Thyroid gland (tissue), 4 donors: ENCODE data around the gene TNNT2. TPM values are rescaled to one million over a fixed set of nuclear protein-coding genes. Genes with fewer than 3 reads are reported as not detected.
A peak's percentile ranks its signal among the peaks of the same experiment; 100 is the strongest.

Experiments used
- DNase-seq, 2 donors: peaks; one replicate each; pipeline ENCODE4 v3.0.0-alpha.2; 2019
- H3K27ac ChIP-seq, 3 donors: fragments of 200-600 bp; sonication (generic); 1 replicate in 2 of 3; 2 replicates in 1 of 3; pipeline ENCODE4 v1.5.1; 2016 to 2019; ENCODE audit warnings: mild to moderate bottlenecking in 1 of 3, moderate library complexity in 1 of 3
- H3K27me3 ChIP-seq: fragments of 200-600 bp; sonication (generic); one replicate; pipeline ENCODE4 v1.5.1; 2019
- H3K36me3 ChIP-seq, 2 donors: fragments of 200-600 bp; sonication (generic); one replicate each; pipeline ENCODE4 v1.5.1; 2016 to 2019
- H3K4me1 ChIP-seq, 2 donors: fragments of 200-600 bp; sonication (generic); one replicate each; pipeline ENCODE4 v1.5.1; 2017 to 2019
- H3K4me3 ChIP-seq, 3 donors: fragments of 200-600 bp; sonication (generic); replicated peaks in 1 of 3; 1 replicate in 2 of 3; 2 replicates in 1 of 3; pipeline ENCODE4 v1.5.1; 2016; ENCODE audit warnings: mild to moderate bottlenecking in 1 of 3
- H3K9me3 ChIP-seq: fragments of 200-600 bp; sonication (generic); one replicate; pipeline ENCODE4 v1.5.1; 2017
- POLR2A ChIP-seq, 2 donors: fragments of 450-650 bp; IDR thresholded peaks; one replicate each; pipeline ENCODE4 v1.6.1; 2017; ENCODE audit warnings: antibody characterized with exemption in 2 of 2, mild to moderate bottlenecking in 2 of 2, moderate library complexity in 1 of 2
- WGBS, 2 donors: methylation state at CpG; one replicate each; pipeline ENCODE4 v1.1.5; 2017; 5-methylcytosine and 5-hydroxymethylcytosine counted together
- intact Hi-C: fragments of 100-400 bp; cut with DNase I; formaldehyde crosslinking; loops from one replicate; pipeline ENCODE4 v1.15.1; 2023
- total RNA-seq, 4 donors: library from RNA; depleted of rRNA; stranded (reverse); fragments of >200 nt; gene quantifications; one replicate each; pipeline ENCODE4 v1.2.3, GENCODE V29; 2016
- TF ChIP-seq, protein P1 (sequence below), 6 experiments: fragments of 200-600 bp in 3 of 6; fragments of 450-650 bp in 3 of 6; sonication (generic) in 3 of 6; IDR thresholded peaks; one replicate each; pipeline ENCODE4 v1.5.1; 2016 to 2019; ENCODE audit warnings: antibody characterized with exemption in 6 of 6, mild to moderate bottlenecking in 2 of 6, inconsistent platforms in 1 of 6, moderate library complexity in 1 of 6

TNNT2 gene
- total RNA-seq, 4 donors from 2014 or later: 0.24 TPM; not detected in 3

DNA sequence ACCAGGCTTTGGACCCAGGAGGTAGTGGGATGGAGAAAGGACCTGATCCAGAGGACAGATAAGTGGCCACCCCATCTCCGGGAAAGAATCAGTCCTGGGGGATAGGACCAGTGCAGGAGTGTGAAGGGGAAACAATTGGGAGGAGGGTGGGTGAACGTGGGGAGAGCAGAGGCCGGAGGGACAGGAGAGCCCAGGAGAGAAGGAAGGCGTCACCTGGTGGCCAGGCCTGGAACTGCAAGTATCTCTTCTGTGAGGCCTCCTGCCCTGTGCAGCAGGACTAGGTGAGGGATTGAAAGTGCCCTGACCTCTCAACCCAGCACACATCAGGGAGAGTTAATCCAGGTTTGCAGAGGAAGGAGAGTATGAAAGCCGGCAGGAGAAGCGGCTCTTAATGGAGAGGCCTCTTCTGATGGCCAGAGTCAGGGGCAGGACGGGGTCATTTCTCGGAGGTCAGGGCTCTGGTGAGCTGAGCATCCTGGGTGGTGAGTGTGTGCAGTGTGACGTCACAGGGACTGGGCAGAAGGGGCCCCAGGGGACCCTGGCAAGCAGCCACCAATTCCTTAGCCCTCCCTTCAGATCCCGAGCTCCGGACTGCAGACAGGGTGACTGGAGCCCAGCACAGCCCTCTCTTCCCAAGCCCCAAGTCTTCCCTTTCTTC is 30.8 kb upstream of the TNNT2 start:
- H3K9me3 ChIP-seq: no peaks in the 10 kb centered on the region
- H3K27me3 ChIP-seq: no peaks in the 10 kb centered on the region
- WGBS, 2 donors: 28 to 37% methylated on average over 10 to 11 of the region's 11 CpGs
- H3K36me3 ChIP-seq: no peaks in the 10 kb centered on the region
- intact Hi-C loops: no loop called here
- no peak overlapping the region for H3K27ac ChIP-seq
- peak; percentile 85 to 86 for DNase-seq
- no peaks in the 10 kb centered on the region for H3K4me1 ChIP-seq
- TF ChIP-seq, protein P1, sequence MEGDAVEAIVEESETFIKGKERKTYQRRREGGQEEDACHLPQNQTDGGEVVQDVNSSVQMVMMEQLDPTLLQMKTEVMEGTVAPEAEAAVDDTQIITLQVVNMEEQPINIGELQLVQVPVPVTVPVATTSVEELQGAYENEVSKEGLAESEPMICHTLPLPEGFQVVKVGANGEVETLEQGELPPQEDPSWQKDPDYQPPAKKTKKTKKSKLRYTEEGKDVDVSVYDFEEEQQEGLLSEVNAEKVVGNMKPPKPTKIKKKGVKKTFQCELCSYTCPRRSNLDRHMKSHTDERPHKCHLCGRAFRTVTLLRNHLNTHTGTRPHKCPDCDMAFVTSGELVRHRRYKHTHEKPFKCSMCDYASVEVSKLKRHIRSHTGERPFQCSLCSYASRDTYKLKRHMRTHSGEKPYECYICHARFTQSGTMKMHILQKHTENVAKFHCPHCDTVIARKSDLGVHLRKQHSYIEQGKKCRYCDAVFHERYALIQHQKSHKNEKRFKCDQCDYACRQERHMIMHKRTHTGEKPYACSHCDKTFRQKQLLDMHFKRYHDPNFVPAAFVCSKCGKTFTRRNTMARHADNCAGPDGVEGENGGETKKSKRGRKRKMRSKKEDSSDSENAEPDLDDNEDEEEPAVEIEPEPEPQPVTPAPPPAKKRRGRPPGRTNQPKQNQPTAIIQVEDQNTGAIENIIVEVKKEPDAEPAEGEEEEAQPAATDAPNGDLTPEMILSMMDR (IDR thresholded peaks at IDR 0.05): peak; percentile 86 to 94 (median 92)
- TF ChIP-seq POLR2A (IDR thresholded peaks at IDR 0.05): no peak
- no peak overlapping the region for H3K4me3 ChIP-seq

GRCh38 chr1:201406831-201407406 is 29.4 kb upstream of the TNNT2 start:
- Histone ChIP-seq H3K9me3 (no peaks in the 10 kb centered on the region), H3K36me3 (no peaks in the 10 kb centered on the region), H3K27me3 (no peaks in the 10 kb centered on the region), H3K4me3 (no peak overlapping the region), H3K4me1 (no peaks in the 10 kb centered on the region), H3K27ac (no peak overlapping the region)
- 73 to 88% methylated on average over 8 of the region's 8 CpGs for WGBS, 2 donors
- intact Hi-C loops: loop anchor here (2.0 kb wide), 1 partner anchor 20 kb away; no protein-coding TSS in a partner anchor
- DNase-seq: no peak
- TF ChIP-seq, protein P1 (IDR thresholded peaks at IDR 0.05): no peak
- TF ChIP-seq POLR2A (IDR thresholded peaks at IDR 0.05): no peak

DNA sequence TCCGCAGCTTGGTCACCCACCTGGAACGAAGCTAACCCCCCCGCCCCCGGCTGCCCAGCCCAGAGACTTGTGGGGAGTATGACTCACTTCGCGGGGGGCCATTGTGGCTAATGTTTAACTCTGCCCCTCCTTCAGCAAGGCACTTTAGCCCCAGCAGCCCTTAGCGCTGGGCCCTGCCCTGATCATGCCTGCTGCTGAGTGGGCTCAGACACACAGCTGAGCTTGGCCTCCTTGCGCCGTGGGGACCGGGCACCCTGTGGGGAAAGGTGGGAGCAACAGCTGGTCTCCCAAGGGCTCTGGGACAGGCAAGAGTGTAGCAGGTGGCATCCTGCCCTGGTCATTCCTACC is 28.0 kb upstream of the TNNT2 start:
- intact Hi-C loops: no loop called here

GRCh38 chr1:201404722-201405483 is 27.4 kb upstream of the TNNT2 start:
- no peak overlapping the region for H3K27ac ChIP-seq
- peaks cover 0 to 3% of the 10 kb centered on the region in 2 donors for H3K4me1 ChIP-seq
- no peaks in the 10 kb centered on the region for H3K36me3 ChIP-seq
- intact Hi-C loops: no loop called here
- H3K27me3 ChIP-seq: no peaks in the 10 kb centered on the region
- WGBS, 2 donors: 88 to 94% methylated on average over 9 to 11 of the region's 11 CpGs
- DNase-seq: no peak
- no peak overlapping the region for H3K4me3 ChIP-seq
- TF ChIP-seq, protein P1 (IDR thresholded peaks at IDR 0.05): no peak
- no peak for TF ChIP-seq POLR2A (IDR thresholded peaks at IDR 0.05)
- no peaks in the 10 kb centered on the region for H3K9me3 ChIP-seq

More for the DNA sequence above, 28.0 kb upstream of the TNNT2 start:
- no peaks in the 10 kb centered on the region for H3K27me3 ChIP-seq
- H3K9me3 ChIP-seq: no peaks in the 10 kb centered on the region
- H3K4me3 ChIP-seq: no peak overlapping the region
- TF ChIP-seq, protein P1 (IDR thresholded peaks at IDR 0.05): no peak
- no peak for TF ChIP-seq POLR2A (IDR thresholded peaks at IDR 0.05)
- H3K36me3 ChIP-seq: no peaks in the 10 kb centered on the region
- no peaks in the 10 kb centered on the region for H3K4me1 ChIP-seq
- no peak overlapping the region for H3K27ac ChIP-seq
- WGBS, 2 donors: 55 to 72% methylated on average over 3 to 7 of the region's 10 CpGs
- DNase-seq: no peak

- TF ChIP-seq POLR2A (IDR thresholded peaks at IDR 0.05): no peak
- TF ChIP-seq, protein P1 (IDR thresholded peaks at IDR 0.05): no peak
- no peak for DNase-seq
- WGBS, 2 donors: 66 to 69% methylated on average over 7 of the region's 7 CpGs
- no peaks in the 10 kb centered on the region for H3K36me3 ChIP-seq
- intact Hi-C loops: no loop called here
- no peak overlapping the region for H3K27ac ChIP-seq
- H3K4me1 ChIP-seq: peaks cover 4 to 12% of the 10 kb centered on the region in 2 donors
- H3K27me3 ChIP-seq: no peaks in the 10 kb centered on the region
- no peaks in the 10 kb centered on the region for H3K9me3 ChIP-seq
- H3K4me3 ChIP-seq: no peak overlapping the region
Observed at GRCh38 chr1:201404055-201404454, 26.6 kb upstream of the TNNT2 start.
